ENCODE data around the gene NR2F2.

NR2F2 gene

DNA sequence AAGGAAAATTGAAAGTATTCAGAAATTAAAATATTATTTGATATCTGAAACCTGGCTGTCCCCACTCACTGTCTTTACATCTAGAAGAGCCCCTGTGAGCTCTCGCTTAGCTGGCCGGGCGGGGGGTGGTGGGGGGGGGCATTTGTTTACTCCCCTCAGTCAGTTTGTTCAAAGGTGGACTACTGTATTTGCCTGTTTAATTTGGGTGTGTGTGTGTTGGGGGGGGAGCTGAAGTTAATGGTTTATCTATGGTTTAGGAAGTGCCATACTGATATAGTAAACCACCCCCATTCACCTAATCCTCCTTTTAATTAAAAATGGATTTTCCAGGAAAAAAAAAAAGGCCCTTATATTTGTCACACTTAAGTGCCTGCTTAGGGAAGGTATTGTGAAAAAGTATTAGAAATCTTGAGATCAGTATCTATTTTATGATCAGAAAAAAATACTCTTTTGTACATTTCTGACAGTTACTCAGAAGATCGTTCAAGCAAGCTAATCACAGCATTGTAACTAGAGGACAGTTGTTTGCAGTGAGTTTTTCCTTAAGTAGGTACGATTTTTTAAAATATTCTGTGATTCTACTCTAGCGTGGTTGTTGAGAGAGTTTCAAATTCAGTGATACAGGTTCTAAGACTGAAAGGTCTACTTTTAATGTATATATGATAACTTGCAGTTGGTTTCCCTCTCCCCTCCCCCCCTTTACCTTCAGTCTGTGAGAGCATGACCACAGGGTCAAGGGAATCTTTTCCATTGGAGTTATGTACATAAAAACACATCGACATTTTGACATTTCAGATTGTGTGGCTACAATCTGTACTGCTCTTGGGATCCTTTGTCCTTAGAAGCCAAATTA lies 8.5 kb downstream of the NR2F2 start:
- Histone ChIP-seq H3K4me3 (ENCODE audit: low read depth, low read length) (peak overlapping the region; percentile 97), H3K27me3 (ENCODE audit: insufficient read depth, low read length) (no peaks in the 10 kb centered on the region), H3K4me1 (ENCODE audit: control insufficient read depth, insufficient read depth, low read length, unreplicated experiment) (peaks cover 14% of the 10 kb centered on the region), H3K36me3 (ENCODE audit: insufficient read depth, low read length) (peaks cover 51% of the 10 kb centered on the region), H3K79me2 (ENCODE audit: control insufficient read depth, insufficient read depth, low read length, unreplicated experiment) (peaks cover 99% of the 10 kb centered on the region), H3K27ac (ENCODE audit: low read depth, low read length) (peak overlapping the region; percentile 80), H2AFZ (ENCODE audit: low read length, unreplicated experiment) (no peak overlapping the region)

GRCh38 chr15:96339619-96340347 lies 9.3 kb downstream of the NR2F2 start:
- Histone ChIP-seq H3K79me2 (ENCODE audit: control insufficient read depth, insufficient read depth, low read length, unreplicated experiment) (peaks cover 99% of the 10 kb centered on the region), H3K4me1 (ENCODE audit: control insufficient read depth, insufficient read depth, low read length, unreplicated experiment) (peaks cover 22% of the 10 kb centered on the region), H3K4me3 (ENCODE audit: low read depth, low read length) (peak overlapping the region; percentile 97), H3K27ac (ENCODE audit: low read depth, low read length) (peak overlapping the region; percentile 80), H2AFZ (ENCODE audit: low read length, unreplicated experiment) (no peak overlapping the region), H3K36me3 (ENCODE audit: insufficient read depth, low read length) (peaks cover 43% of the 10 kb centered on the region), H3K27me3 (ENCODE audit: insufficient read depth, low read length) (no peaks in the 10 kb centered on the region)

DNA sequence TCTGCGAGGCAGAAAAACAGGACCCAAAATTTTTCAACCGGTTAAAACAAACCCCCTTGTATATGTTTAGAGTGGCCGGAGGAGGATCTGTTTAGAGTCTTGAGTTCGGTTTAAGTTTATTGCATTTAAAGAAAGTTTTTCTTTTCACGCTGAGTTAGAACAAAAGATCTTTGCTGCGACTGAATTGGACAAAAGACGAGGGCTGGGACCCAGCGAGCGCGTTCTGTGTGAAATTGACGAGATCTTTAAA lies 9.8 kb downstream of the NR2F2 start:
- peaks cover 24% of the 10 kb centered on the region for H3K4me1 ChIP-seq (ENCODE audit: control insufficient read depth, insufficient read depth, low read length, unreplicated experiment)
- H3K4me3 ChIP-seq (ENCODE audit: low read depth, low read length), result peak overlapping the region; percentile 97
- peak overlapping the region; percentile 80 for H3K27ac ChIP-seq (ENCODE audit: low read depth, low read length)
- H3K36me3 ChIP-seq (ENCODE audit: insufficient read depth, low read length), result peaks cover 38% of the 10 kb centered on the region
- H2AFZ ChIP-seq (ENCODE audit: low read length, unreplicated experiment), result no peak overlapping the region
- H3K79me2 ChIP-seq (ENCODE audit: control insufficient read depth, insufficient read depth, low read length, unreplicated experiment), result peaks cover 99% of the 10 kb centered on the region
- H3K27me3 ChIP-seq (ENCODE audit: insufficient read depth, low read length), result no peaks in the 10 kb centered on the region

GRCh38 chr15:96340598-96341512 lies 10.4 kb downstream of the NR2F2 start:
- peaks cover 24% of the 10 kb centered on the region for H3K4me1 ChIP-seq (ENCODE audit: control insufficient read depth, insufficient read depth, low read length, unreplicated experiment)
- no peaks in the 10 kb centered on the region for H3K27me3 ChIP-seq (ENCODE audit: insufficient read depth, low read length)
- peaks cover 99% of the 10 kb centered on the region for H3K79me2 ChIP-seq (ENCODE audit: control insufficient read depth, insufficient read depth, low read length, unreplicated experiment)
- H3K27ac ChIP-seq (ENCODE audit: low read depth, low read length), result peak overlapping the region; percentile 80
- peaks cover 32% of the 10 kb centered on the region for H3K36me3 ChIP-seq (ENCODE audit: insufficient read depth, low read length)
- H3K4me3 ChIP-seq (ENCODE audit: low read depth, low read length), result peak overlapping the region; percentile 97
- H2AFZ ChIP-seq (ENCODE audit: low read length, unreplicated experiment), result peak overlapping the region; percentile 23

DNA sequence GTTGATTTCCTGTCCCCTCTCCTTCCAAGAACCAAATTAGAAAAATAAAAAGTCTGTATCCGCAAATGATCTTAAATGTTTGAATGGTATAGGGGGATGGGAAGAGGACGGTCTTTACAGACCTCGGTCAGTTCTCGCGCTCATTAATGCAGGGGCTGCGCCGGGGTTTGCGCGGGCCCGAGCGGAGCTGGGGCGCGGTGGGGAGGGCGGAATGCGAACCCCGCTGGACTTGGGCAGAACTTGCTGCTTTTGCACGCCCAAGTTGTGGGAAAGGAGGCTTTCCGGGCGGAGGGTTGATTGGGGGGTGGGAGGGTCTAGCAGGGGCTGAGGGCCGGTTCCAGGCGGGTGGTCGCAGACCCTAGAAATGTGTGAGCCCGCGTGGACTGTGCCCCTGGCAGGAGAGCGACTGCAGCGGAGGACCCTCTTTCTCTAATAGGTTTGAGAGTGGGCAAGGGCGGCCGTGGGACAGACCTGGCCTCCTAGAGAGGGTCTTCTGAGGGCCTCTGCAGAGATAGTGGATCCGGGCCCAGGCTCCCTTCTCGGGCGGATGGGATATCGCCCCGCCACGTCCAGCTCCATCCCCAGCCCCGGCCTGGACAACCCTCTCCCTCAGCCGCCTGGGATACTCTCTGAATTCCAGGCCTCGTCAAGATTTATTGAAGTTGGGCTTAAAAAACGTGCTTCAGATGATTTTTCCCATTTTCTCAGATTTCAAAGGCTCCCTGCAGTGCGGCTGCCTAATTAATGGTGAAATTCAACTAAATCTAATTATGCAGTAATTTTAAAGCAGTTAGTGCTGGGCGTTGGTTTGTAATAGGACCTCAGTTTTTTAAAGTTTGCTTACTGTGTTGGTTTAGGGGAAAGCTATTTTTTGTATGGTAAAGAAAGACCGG lies 11.3 kb downstream of the NR2F2 start:
- Histone ChIP-seq H3K27ac (ENCODE audit: low read depth, low read length) (peak overlapping the region; percentile 80), H3K27me3 (ENCODE audit: insufficient read depth, low read length) (no peaks in the 10 kb centered on the region), H3K79me2 (ENCODE audit: control insufficient read depth, insufficient read depth, low read length, unreplicated experiment) (peaks cover 98% of the 10 kb centered on the region), H3K4me3 (ENCODE audit: low read depth, low read length) (peak overlapping the region; percentile 97), H3K36me3 (ENCODE audit: insufficient read depth, low read length) (peaks cover 24% of the 10 kb centered on the region), H3K4me1 (ENCODE audit: control insufficient read depth, insufficient read depth, low read length, unreplicated experiment) (peaks cover 28% of the 10 kb centered on the region), H2AFZ (ENCODE audit: low read length, unreplicated experiment) (peak overlapping the region; percentile 23)

DNA sequence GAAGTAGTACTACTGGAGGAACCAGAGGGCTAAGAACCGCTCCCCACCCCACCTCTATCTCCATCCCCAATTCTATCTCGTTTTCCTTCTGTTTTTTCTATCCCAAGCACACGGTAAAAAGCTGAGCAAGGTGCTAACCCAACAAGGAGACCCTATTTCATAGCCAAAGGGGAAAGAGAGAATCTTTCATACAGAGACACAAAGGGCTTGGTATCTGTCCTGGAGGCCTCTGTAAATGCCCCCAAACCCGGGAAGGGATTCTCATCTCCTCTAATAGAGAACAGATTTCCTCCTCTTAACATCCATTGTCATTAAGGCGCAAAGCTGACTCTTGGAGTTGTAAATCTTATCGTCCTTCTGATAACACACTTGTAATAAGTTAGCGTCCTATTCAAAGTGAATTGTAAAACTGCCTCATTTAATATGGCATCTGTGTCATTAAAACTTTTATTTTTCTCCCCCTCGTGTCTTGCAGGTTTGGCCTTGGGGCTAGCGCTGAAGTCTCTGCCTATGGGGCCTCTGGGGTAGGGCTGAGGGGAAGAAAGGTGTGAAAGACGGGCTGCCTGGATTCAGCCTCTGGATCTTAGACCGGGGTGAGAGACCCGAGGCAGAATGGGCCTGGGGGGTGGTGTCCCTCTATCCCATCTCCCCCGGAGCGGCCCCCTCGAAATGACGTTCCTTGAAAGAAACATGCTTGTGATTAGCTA lies 12.1 kb downstream of the NR2F2 start:
- Histone ChIP-seq H3K4me3 (ENCODE audit: low read depth, low read length) (peak overlapping the region; percentile 97), H2AFZ (ENCODE audit: low read length, unreplicated experiment) (no peak overlapping the region), H3K27me3 (ENCODE audit: insufficient read depth, low read length) (no peaks in the 10 kb centered on the region), H3K27ac (ENCODE audit: low read depth, low read length) (peak overlapping the region; percentile 80), H3K79me2 (ENCODE audit: control insufficient read depth, insufficient read depth, low read length, unreplicated experiment) (peaks cover 98% of the 10 kb centered on the region), H3K4me1 (ENCODE audit: control insufficient read depth, insufficient read depth, low read length, unreplicated experiment) (peaks cover 29% of the 10 kb centered on the region), H3K36me3 (ENCODE audit: insufficient read depth, low read length) (peaks cover 21% of the 10 kb centered on the region)

DNA sequence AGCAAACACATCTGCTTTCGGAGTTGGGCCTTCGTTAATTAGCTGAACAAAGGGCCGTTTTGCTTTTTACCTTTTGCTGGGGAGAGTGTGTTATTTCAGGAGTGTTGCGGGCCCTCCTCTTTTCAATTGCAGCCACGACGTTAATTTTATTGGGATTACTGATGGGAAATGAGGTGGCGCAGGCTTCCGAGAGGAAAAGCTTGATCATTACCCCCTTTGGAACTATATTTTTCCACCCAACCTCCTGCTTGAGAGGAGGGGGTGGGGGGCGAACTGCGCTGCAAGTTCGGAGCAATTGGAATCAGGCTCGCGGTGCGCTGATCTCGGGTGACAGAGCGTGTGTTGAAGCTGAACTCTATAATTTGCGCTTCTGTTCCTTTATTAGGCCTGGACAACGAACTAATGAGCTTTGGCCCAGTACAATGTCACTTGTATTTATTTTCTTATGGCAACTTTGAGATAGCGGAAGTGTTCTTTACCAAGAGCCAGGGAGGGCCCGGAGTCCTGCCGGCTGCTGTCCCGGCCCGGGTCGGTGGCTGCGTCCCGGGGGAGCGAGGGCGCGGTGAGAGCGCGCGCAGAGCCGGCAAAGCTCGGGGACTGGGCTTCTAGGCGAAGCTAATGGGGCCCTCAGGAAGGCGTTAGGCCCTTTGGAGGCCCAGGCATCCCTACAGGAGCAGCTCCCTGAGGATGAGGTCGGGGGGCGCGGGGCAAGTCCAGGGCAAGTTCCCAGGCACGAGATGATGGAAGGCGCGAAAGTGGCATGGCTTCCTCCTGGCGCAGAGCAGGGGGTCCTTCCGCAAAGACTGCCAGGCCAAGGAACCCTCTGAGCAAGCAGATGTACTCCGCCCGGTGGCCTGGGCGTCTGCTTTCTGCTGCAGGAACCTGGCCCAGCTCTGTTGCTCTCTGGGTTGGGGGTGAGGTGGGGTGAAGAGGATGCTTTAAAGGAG lies 12.9 kb downstream of the NR2F2 start:
- peak overlapping the region; percentile 80 for H3K27ac ChIP-seq (ENCODE audit: low read depth, low read length)
- H3K27me3 ChIP-seq (ENCODE audit: insufficient read depth, low read length), result no peaks in the 10 kb centered on the region
- peaks cover 98% of the 10 kb centered on the region for H3K79me2 ChIP-seq (ENCODE audit: control insufficient read depth, insufficient read depth, low read length, unreplicated experiment)
- H2AFZ ChIP-seq (ENCODE audit: low read length, unreplicated experiment), result peak overlapping the region; percentile 7
- peak overlapping the region; percentile 97 for H3K4me3 ChIP-seq (ENCODE audit: low read depth, low read length)
- H3K36me3 ChIP-seq (ENCODE audit: insufficient read depth, low read length), result peaks cover 12% of the 10 kb centered on the region
- H3K4me1 ChIP-seq (ENCODE audit: control insufficient read depth, insufficient read depth, low read length, unreplicated experiment), result peaks cover 38% of the 10 kb centered on the region

DNA sequence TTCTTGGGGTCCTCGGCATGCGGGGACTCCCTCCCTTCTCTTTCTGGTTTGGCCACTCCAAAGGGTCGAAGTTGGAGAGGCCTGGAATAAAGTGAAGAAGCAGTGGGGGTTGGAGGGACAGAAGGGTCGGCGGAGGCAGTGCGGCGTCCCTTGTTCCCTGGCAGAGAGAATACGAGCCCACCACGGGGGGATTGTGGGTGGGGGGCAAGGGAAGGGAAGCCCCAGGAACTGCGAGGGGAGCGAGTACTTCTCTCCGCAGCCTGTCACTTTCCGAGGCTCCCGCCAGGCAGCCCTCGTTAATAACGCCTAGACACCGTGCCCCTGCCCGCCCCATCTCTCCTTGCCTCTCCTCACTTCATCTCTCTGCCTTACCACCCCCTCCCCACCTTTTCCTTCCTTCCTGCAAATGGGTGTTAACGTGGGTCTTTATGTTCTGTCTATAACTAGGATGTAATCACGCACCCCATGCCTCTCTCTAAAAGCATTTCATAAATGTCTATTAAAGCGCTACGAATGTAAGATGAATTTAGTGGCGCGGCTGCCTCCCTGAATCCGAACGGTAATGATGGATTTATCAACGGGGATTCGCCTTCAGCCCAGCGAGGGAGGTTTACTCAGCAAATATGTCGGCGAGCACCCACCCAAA lies 13.7 kb downstream of the NR2F2 start:
- Histone ChIP-seq H2AFZ (ENCODE audit: low read length, unreplicated experiment) (no peak overlapping the region), H3K79me2 (ENCODE audit: control insufficient read depth, insufficient read depth, low read length, unreplicated experiment) (peaks cover 98% of the 10 kb centered on the region), H3K27me3 (ENCODE audit: insufficient read depth, low read length) (no peaks in the 10 kb centered on the region), H3K36me3 (ENCODE audit: insufficient read depth, low read length) (peaks cover 7% of the 10 kb centered on the region; the same call in 1 of the 2 replicates), H3K4me3 (ENCODE audit: low read depth, low read length) (peak overlapping the region; percentile 97), H3K4me1 (ENCODE audit: control insufficient read depth, insufficient read depth, low read length, unreplicated experiment) (peaks cover 46% of the 10 kb centered on the region), H3K27ac (ENCODE audit: low read depth, low read length) (peak overlapping the region; percentile 80)
